H1 (cell line): ENCODE measurements around the gene MYO1G. TPM values are rescaled to one million over a fixed set of nuclear protein-coding genes. Genes with fewer than 3 reads are reported as not detected.
"Not testable (repeated sequence)": the region's sequence is repeated elsewhere in the genome, so short reads cannot be mapped to it uniquely, and the experiment has no call there.

Source experiments
- CTCF ChIA-PET: fragments of 300-600 bp; sonication (Branson Sonifier 250); formaldehyde crosslinking; loops from one replicate; lab custom pipeline; 2021; ENCODE audit not compliant: partially characterized antibody; lab: Charles Lee
- POLR2A ChIA-PET: fragments of 300-600 bp; sonication (Branson Sonifier 250); formaldehyde crosslinking; loops from one replicate; lab custom pipeline; 2021; ENCODE audit warnings: inconsistent platforms; ENCODE audit not compliant: partially characterized antibody; lab: Charles Lee
- DNase-seq, 2 experiments: peaks; one replicate each; pipeline versions ENCODE4 v3.0.0 to v3.0.0-alpha.2; 2010 to 2022; ENCODE audit warnings: low spot score in 2 of 2, low read depth in 1 of 2, mixed read lengths in 1 of 2
- FAIRE-seq: peaks from 2 replicates; lab custom pipeline; 2011; peaks lifted over from hg19 to GRCh38; lab: Jason Lieb, UNC
- H2AFZ ChIP-seq: 2 replicates; pipeline ENCODE4 v1.8.1; 2012; ENCODE audit warnings: low read length, inconsistent platforms
- H2AK5ac ChIP-seq: 2 replicates; pipeline ENCODE4 v1.6.1; 2013; ENCODE audit warnings: low read depth, low read length
- H2BK120ac ChIP-seq: replicated peaks from 2 replicates; pipeline ENCODE3; 2013; ENCODE audit warnings: low read depth, low read length, inconsistent platforms
- H2BK12ac ChIP-seq: 2 replicates; pipeline ENCODE4 v1.6.1; 2013; ENCODE audit warnings: low read depth, low read length
- H2BK15ac ChIP-seq: 2 replicates; pipeline ENCODE4 v1.6.1; 2013; ENCODE audit warnings: low read length
- H2BK20ac ChIP-seq: 2 replicates; pipeline ENCODE4 v1.6.1; 2013; ENCODE audit warnings: low read length
- H2BK5ac ChIP-seq: 2 replicates; pipeline ENCODE4 v1.6.1; 2013; ENCODE audit warnings: low read depth, low read length
- H3K14ac ChIP-seq: 2 replicates; pipeline ENCODE4 v1.6.1; 2013; ENCODE audit warnings: inconsistent platforms; ENCODE audit not compliant: insufficient read length
- H3K18ac ChIP-seq: 2 replicates; pipeline ENCODE4 v1.6.1; 2013; ENCODE audit warnings: low read length; ENCODE audit errors: extremely low read depth
- H3K23ac ChIP-seq: 2 replicates; pipeline ENCODE4 v1.6.1; 2013; ENCODE audit warnings: inconsistent platforms; ENCODE audit not compliant: insufficient read length
- H3K23me2 ChIP-seq: 2 replicates; pipeline ENCODE4 v1.6.1; 2013; ENCODE audit warnings: low read depth, low read length
- H3K27ac ChIP-seq: 2 replicates; pipeline ENCODE4 v1.6.1; 2011; ENCODE audit warnings: low read depth, low read length, inconsistent platforms
- H3K27me3 ChIP-seq, 4 experiments: replicated peaks in 1 of 4; 1 replicate in 1 of 4; 2 replicates in 3 of 4; pipeline versions ENCODE4 v1.6.1 to v1.8.1; 2011 to 2013; ENCODE audit warnings: low read length in 3 of 4, mild to moderate bottlenecking in 3 of 4, inconsistent platforms in 2 of 4, mixed read lengths in 2 of 4, moderate library complexity in 1 of 4; ENCODE audit not compliant: control insufficient read depth in 3 of 4, insufficient read depth in 3 of 4; ENCODE audit errors: extremely low read depth in 1 of 4
- H3K36me3 ChIP-seq, 4 experiments: 2 replicates each; pipeline versions ENCODE4 v1.6.1 to v1.8.1; 2011 to 2013; ENCODE audit warnings: mild to moderate bottlenecking in 4 of 4, low read length in 3 of 4, moderate library complexity in 2 of 4, control low read depth in 1 of 4, inconsistent platforms in 1 of 4; ENCODE audit not compliant: insufficient read depth in 4 of 4, control insufficient read depth in 2 of 4
- H3K4ac ChIP-seq: replicated peaks from 2 replicates; pipeline ENCODE3; 2013; ENCODE audit warnings: low read length, low read depth, mixed read lengths, inconsistent platforms; ENCODE audit not compliant: insufficient read length
- H3K4me1 ChIP-seq, 4 experiments: replicated peaks in 1 of 4; 1 replicate in 1 of 4; 2 replicates in 3 of 4; pipeline versions ENCODE4 v1.6.1 to v1.8.1; 2011 to 2013; ENCODE audit warnings: low read length in 3 of 4, inconsistent platforms in 2 of 4, mixed read lengths in 1 of 4; ENCODE audit not compliant: insufficient read depth in 4 of 4, control insufficient read depth in 3 of 4
- H3K4me2 ChIP-seq, 2 experiments: 2 replicates each; pipeline versions ENCODE4 v1.6.1 to v1.8.1; 2011 to 2013; ENCODE audit warnings: low read depth in 2 of 2, low read length in 2 of 2, control low read depth in 1 of 2, inconsistent platforms in 1 of 2, mild to moderate bottlenecking in 1 of 2; ENCODE audit not compliant: insufficient read depth in 1 of 2
- H3K4me3 ChIP-seq, 4 experiments: fragments of 200-600, 300-600 bp in 1 of 4; sonication (generic), shearing (Covaris generic), sonication (Bioruptor Twin) in 1 of 4; 2 replicates each; pipeline versions ENCODE4 v1.5.1 to v1.8.1; 2011 to 2016; ENCODE audit warnings: low read length in 4 of 4, low read depth in 3 of 4, control low read depth in 2 of 4, inconsistent platforms in 2 of 4, mild to moderate bottlenecking in 2 of 4, mixed read lengths in 1 of 4, moderate library complexity in 1 of 4; ENCODE audit not compliant: insufficient read depth in 2 of 4; ENCODE audit errors: extremely low read depth in 1 of 4
- H3K56ac ChIP-seq: replicated peaks from 2 replicates; pipeline ENCODE3; 2013; ENCODE audit warnings: low read depth, mild to moderate bottlenecking, mixed read lengths, low read length, inconsistent platforms; ENCODE audit not compliant: insufficient read length
- H3K79me1 ChIP-seq: 2 replicates; pipeline ENCODE4 v1.6.1; 2013; ENCODE audit warnings: low read depth, low read length, control low read depth
- H3K79me2 ChIP-seq, 2 experiments: 2 replicates each; pipeline versions ENCODE4 v1.6.1 to v1.8.1; 2012 to 2013; ENCODE audit warnings: low read length in 2 of 2, mild to moderate bottlenecking in 2 of 2, inconsistent platforms in 1 of 2; ENCODE audit not compliant: insufficient read depth in 2 of 2, control insufficient read depth in 1 of 2
- H3K9ac ChIP-seq, 4 experiments: replicated peaks in 1 of 4; 1 replicate in 1 of 4; 2 replicates in 3 of 4; pipeline versions ENCODE4 v1.6.1 to v1.8.1; 2011 to 2013; ENCODE audit warnings: low read depth in 3 of 4, low read length in 3 of 4, control low read depth in 2 of 4, mild to moderate bottlenecking in 2 of 4, moderate library complexity in 2 of 4, inconsistent platforms in 1 of 4; ENCODE audit errors: extremely low read depth in 1 of 4
- H3K9me3 ChIP-seq, 2 experiments: 2 replicates each; pipeline versions ENCODE4 v1.6.1 to v1.8.1; 2012 to 2013; ENCODE audit warnings: mild to moderate bottlenecking in 2 of 2, moderate library complexity in 2 of 2, control low read depth in 1 of 2, inconsistent platforms in 1 of 2, low read depth in 1 of 2, low read length in 1 of 2, mixed read lengths in 1 of 2; ENCODE audit not compliant: insufficient read depth in 2 of 2
- H4K20me1 ChIP-seq, 2 experiments: replicated peaks in 1 of 2; 2 replicates each; pipeline versions ENCODE3 to v1.8.1; 2011 to 2013; ENCODE audit warnings: inconsistent platforms in 2 of 2, low read length in 2 of 2, mild to moderate bottlenecking in 1 of 2; ENCODE audit not compliant: insufficient read depth in 2 of 2, control insufficient read depth in 1 of 2
- H4K5ac ChIP-seq: 2 replicates; pipeline ENCODE4 v1.6.1; 2013; ENCODE audit warnings: low read length, low read depth, mixed read lengths, inconsistent platforms; ENCODE audit not compliant: insufficient read length
- H4K8ac ChIP-seq: 2 replicates; pipeline ENCODE4 v1.8.0; 2013; ENCODE audit warnings: mild to moderate bottlenecking, moderate library complexity, low read length, inconsistent platforms; ENCODE audit not compliant: insufficient read depth; ENCODE audit errors: extremely low read depth
- H4K91ac ChIP-seq: replicated peaks from 2 replicates; pipeline ENCODE3; 2013; ENCODE audit warnings: low read length, mixed read lengths, inconsistent platforms; ENCODE audit not compliant: insufficient read length
- EZH2 ChIP-seq: fragments of 200-600 bp; sonication (generic); IDR thresholded peaks from 2 replicates; pipeline ENCODE4 v1.7.1; 2012; ENCODE audit warnings: low read depth, mild to moderate bottlenecking, moderate library complexity, low read length, inconsistent platforms; ENCODE audit not compliant: severe bottlenecking
- WGBS, 2 experiments: shearing (Covaris generic) in 1 of 2; methylation state at CpG; one replicate each; pipeline versions ENCODE4 v1.1.6 to v1.1.7; 2013 to 2015; ENCODE audit warnings: low lambda C conversion rate in 2 of 2, mixed read lengths in 2 of 2, inconsistent platforms in 1 of 2, low coverage in 1 of 2, missing lambda C conversion rate in 1 of 2; ENCODE audit not compliant: insufficient replicate concordance in 2 of 2, insufficient coverage in 1 of 2, insufficient read length in 1 of 2; ENCODE audit errors: extremely low coverage in 1 of 2, missing lambda C conversion rate in 1 of 2; 5-methylcytosine and 5-hydroxymethylcytosine counted together
- polyA plus RNA-seq, 7 experiments: library from polyadenylated mRNA; depleted of rRNA in 3 of 7; stranded (reverse) in 5 of 7; unstranded in 2 of 7; fragments of >200 nt in 5 of 7; fragments of 200-250 nt in 2 of 7; gene quantifications; 1 replicate in 5 of 7; 2 replicates in 1 of 7; 4 replicates in 1 of 7; pipeline versions ENCODE4 v1.2.1 to v1.2.3, GENCODE V29; 2011 to 2013; ENCODE audit warnings: missing spikeins in 2 of 7, mixed read lengths in 2 of 7
- total RNA-seq: library from RNA; stranded (reverse); fragmentation: NEBNext Ultra II Directional; extraction: Animal tissue kit (Norgen Biotek cat#: 25700); gene quantifications from 2 replicates; pipeline ENCODE4 v1.2.1, GENCODE V29; 2021
- TF ChIP-seq, protein P1 (sequence below): IDR thresholded peaks from 2 replicates; pipeline ENCODE4 v1.6.1; 2012; ENCODE audit warnings: low read length, inconsistent platforms
- TF ChIP-seq, protein P2 (sequence below), 3 experiments: IDR thresholded peaks; 1 replicate in 2 of 3; 2 replicates in 1 of 3; pipeline versions ENCODE4 v1.5.1 to v1.6.1; 2011; ENCODE audit warnings: low read length in 3 of 3, mild to moderate bottlenecking in 3 of 3, inconsistent platforms in 2 of 3, low read depth in 1 of 3, moderate library complexity in 1 of 3; ENCODE audit not compliant: insufficient read depth in 1 of 3; ENCODE audit errors: control extremely low read depth in 1 of 3

Gene MYO1G
- total and polyA plus RNA-seq, 2 of the 8 experiments (the other 6 are each of a cell fraction or from before 2014, with no cell fraction given) = 0.08 to 0.19 TPM

DNA sequence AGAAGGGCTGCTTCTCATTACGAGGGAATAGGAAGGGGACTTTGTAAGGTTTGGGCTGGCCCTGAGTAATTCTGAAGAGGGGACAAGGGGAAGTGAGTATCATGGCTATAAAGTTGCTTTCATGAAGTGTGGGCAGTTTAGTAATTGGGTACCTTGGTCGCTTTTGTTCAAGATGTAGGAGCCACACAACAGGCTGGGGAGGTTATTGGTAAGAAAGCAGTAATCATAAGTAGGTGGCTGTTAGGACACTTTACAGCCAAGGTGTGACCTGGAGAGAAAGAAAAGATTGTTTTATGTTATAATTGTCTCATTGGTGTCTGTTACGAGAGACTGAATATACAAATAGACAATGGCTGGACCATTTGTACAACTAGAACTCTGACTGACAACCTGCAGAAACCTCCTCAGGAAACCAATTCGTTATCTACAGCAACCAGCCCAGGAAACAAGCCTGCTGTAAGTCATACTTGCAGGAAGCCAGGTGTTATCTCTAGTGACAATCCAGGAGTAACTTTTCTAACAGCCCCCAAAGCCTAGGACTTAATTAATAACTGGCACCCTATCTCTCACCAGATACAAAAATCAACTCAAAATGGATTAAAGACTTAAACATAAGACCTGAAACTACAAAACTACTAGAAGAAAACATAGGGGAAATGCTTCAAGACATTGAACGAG, 16.2 kb upstream of the MYO1G start (continued):
- TF ChIP-seq EZH2 = no peak
- TF ChIP-seq, protein P1, sequence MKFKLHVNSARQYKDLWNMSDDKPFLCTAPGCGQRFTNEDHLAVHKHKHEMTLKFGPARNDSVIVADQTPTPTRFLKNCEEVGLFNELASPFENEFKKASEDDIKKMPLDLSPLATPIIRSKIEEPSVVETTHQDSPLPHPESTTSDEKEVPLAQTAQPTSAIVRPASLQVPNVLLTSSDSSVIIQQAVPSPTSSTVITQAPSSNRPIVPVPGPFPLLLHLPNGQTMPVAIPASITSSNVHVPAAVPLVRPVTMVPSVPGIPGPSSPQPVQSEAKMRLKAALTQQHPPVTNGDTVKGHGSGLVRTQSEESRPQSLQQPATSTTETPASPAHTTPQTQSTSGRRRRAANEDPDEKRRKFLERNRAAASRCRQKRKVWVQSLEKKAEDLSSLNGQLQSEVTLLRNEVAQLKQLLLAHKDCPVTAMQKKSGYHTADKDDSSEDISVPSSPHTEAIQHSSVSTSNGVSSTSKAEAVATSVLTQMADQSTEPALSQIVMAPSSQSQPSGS = no peak
- TF ChIP-seq, protein P2, sequence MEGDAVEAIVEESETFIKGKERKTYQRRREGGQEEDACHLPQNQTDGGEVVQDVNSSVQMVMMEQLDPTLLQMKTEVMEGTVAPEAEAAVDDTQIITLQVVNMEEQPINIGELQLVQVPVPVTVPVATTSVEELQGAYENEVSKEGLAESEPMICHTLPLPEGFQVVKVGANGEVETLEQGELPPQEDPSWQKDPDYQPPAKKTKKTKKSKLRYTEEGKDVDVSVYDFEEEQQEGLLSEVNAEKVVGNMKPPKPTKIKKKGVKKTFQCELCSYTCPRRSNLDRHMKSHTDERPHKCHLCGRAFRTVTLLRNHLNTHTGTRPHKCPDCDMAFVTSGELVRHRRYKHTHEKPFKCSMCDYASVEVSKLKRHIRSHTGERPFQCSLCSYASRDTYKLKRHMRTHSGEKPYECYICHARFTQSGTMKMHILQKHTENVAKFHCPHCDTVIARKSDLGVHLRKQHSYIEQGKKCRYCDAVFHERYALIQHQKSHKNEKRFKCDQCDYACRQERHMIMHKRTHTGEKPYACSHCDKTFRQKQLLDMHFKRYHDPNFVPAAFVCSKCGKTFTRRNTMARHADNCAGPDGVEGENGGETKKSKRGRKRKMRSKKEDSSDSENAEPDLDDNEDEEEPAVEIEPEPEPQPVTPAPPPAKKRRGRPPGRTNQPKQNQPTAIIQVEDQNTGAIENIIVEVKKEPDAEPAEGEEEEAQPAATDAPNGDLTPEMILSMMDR (IDR thresholded peaks at IDR 0.05; ENCODE audit: control extremely low read depth in 1 of 3, insufficient read depth in 1 of 3, low read depth in 1 of 3, low read length in 3 of 3) = no peak

DNA sequence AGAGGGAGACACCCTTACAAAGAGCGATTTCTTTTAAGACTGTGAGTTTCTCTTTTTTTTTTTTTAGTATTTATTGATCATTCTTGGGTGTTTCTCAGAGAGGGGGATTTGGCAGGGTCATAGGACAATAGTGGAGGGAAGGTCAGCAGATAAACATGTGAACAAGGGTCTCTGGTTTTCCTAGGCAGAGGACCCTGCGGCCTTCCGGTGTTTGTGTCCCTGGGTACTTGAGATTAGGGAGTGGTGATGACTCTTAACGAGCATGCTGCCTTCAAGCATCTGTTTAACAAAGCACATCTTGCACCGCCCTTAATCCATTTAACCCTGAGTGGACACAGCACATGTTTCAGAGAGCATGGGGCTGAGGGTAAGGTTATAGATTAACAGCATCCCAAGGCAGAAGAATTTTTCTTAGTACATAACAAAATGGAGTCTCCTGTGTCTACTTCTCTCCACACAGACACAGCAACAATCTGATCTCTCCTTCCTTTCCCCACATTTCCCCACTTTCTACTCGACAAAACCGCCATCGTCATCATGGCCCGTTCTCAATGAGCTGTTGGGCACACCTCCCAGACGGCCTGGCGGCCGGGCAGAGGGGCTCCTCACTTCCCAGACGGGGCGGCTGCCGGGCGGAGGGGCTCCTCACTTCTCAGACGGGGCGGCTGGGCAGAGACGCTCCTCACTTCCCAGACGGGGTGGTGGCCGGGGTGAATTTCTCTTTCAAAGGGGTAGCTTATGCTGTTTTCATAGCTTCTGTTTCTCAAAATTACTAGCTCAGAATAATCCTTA, 13.4 kb upstream of the MYO1G start:
- H3K79me2 ChIP-seq, H4K5ac ChIP-seq, H3K9ac ChIP-seq, H2AFZ ChIP-seq, H3K9me3 ChIP-seq, DNase-seq, H2BK5ac ChIP-seq, H2BK15ac ChIP-seq, H3K4me1 ChIP-seq, H3K79me1 ChIP-seq, H3K4me2 ChIP-seq, H2AK5ac ChIP-seq, H3K14ac ChIP-seq, H2BK12ac ChIP-seq, H4K20me1 ChIP-seq, H3K4me3 ChIP-seq, H3K4ac ChIP-seq, H3K56ac ChIP-seq, H3K23ac ChIP-seq, H3K18ac ChIP-seq, H3K36me3 ChIP-seq, H3K27ac ChIP-seq, H4K8ac ChIP-seq, H2BK20ac ChIP-seq, FAIRE-seq, H3K23me2 ChIP-seq, H4K91ac ChIP-seq, H3K27me3 ChIP-seq, H2BK120ac ChIP-seq: not testable (repeated sequence)
- POLR2A ChIA-PET = interaction anchor here (1.1 to 1.2 kb wide), 2 partner anchors 9 to 10 kb away, joined by 4 read pairs; no protein-coding TSS in a partner anchor
- CTCF ChIA-PET = interaction anchor here (0.9 to 4.3 kb wide), 4 partner anchors 13 to 77 kb away, joined by 3 to 27 read pairs (median 3); no protein-coding TSS in a partner anchor
- WGBS, 2 experiments = 87% methylated on average over 5 of the region's 21 CpGs; no CpG with 5 or more reads in 1 of the 2 experiments
